Stromal cell of bone marrow (primary cell): ENCODE results near the gene OR10A3.
"Not testable (repeated sequence)": the region's sequence is repeated elsewhere in the genome, so short reads cannot be mapped to it uniquely, and the experiment has no call there.

Experiments used
- DNase-seq: peaks from one replicate; pipeline ENCODE4 v3.0.0-alpha.2; 2012; ENCODE audit warnings: low read depth

The OR10A3 gene, protein sequence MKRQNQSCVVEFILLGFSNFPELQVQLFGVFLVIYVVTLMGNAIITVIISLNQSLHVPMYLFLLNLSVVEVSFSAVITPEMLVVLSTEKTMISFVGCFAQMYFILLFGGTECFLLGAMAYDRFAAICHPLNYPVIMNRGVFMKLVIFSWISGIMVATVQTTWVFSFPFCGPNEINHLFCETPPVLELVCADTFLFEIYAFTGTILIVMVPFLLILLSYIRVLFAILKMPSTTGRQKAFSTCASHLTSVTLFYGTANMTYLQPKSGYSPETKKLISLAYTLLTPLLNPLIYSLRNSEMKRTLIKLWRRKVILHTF

DNA sequence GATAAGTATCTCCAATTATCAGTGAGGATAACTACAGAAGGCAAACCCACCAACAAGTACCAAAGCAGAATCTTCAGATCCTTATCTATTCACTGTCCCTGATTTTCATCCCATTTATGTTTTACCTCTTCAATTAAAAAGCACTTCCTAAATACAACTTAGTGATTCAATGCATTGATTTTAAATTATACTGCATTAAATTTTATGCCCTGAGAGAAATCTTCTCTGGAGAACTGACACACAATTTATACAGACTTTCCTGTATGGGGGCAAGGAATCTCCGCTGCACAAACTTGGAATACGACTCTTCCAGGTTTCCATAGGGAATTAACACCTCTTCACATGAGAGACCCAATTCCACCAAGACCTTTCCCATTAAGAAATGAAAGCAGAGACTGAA is at the start of gene OR10A3:
Gene OR10A3, minus strand, starts transcription at position 101 of the 400 bp plus-strand sequence. CDS start 2,188 bp downstream, outside the sequence.
- DNase-seq = no peak

DNA sequence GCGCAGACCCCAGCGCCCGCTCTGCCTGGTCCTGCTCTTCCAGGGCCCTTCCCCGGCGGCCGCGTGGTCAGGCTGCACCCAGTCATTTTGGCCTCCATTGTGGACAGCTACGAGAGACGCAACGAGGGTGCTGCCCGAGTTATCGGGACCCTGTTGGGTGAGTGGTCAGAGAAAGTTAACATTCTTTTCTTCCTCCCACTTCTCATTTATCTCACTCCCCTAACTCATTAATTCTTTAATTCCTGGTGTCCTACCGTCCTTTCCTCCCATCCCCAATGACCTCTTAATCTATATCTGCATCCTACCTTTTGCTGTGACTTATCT is 46.0 kb upstream of the OR10A3 start:
- DNase-seq = not testable (repeated sequence)

DNA sequence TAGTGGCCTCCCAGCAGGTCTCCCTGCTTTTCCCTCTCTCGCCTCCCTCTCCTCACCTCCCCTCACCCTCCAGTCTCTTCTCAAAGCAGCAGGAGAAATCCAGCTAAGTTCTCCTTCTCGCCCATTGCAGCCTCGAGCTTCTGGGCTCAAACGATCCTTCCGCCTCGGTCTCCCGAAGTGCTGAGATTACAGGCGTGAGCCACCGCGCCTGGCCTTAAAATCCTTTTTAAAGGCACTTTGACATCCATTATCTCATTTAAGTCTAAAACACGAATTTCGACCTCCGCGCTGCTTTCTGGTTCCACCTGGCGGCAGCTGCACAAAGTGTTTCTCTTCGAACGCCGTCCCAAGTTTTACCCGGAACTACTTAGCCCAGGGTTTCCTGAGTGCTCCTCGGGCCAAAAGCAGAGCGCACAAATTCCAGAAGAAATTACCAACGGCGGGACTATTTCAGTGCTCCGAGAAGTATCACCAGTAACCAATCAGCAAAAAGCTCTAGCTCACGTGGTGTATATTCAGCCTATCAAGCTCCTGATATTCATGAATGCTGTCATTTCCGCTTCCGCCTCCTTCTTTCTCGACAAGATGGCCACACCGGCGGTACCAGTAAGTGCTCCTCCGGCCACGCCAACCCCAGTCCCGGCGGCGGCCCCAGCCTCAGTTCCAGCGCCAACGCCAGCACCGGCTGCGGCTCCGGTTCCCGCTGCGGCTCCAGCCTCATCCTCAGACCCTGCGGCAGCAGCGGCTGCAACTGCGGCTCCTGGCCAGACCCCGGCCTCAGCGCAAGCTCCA is 45.5 kb upstream of the OR10A3 start, which contains the start of gene EIF3F:
Gene EIF3F, plus strand, starts transcription at position 570 of the 792 bp plus-strand sequence. Its CDS starts 16 bp downstream, at position 586.
- peak; percentile 99 for DNase-seq

DNA sequence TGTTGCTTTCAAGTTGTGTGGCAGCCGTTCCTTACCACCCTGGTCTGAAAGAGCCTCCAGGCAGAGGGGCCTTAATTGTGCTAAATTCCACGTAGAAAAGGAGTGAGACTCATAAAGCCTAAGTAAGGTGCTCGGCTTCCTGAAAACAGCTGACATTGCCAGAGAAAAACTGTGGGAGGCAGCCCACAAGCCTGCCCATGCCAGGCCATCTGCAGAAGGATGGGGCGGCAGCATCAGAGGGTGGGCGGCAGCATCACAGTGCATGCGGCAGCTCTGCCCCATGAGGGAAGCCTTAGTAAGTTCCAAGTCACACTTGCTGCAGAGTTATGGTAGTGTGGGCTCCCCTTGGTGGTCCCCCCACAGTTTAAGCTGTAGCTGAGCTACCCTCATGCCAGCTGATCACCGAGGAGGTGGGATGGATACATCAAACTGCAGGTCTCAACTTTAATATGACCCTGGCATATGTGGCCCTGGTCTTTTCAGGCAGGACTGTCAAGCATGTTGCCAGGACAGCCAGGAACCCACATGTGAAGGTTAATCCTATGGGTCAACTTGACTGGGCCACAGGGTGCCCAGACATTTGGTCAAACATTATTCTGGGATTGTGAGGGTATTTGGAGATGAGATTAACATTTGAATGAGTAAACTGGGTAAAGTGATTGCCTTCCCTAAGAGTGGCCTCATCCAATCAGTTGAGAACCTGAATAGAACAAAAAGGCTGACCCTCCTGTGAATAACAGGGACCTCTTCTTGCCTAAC is 42.5 kb upstream of the OR10A3 start:
- no peak for DNase-seq

DNA sequence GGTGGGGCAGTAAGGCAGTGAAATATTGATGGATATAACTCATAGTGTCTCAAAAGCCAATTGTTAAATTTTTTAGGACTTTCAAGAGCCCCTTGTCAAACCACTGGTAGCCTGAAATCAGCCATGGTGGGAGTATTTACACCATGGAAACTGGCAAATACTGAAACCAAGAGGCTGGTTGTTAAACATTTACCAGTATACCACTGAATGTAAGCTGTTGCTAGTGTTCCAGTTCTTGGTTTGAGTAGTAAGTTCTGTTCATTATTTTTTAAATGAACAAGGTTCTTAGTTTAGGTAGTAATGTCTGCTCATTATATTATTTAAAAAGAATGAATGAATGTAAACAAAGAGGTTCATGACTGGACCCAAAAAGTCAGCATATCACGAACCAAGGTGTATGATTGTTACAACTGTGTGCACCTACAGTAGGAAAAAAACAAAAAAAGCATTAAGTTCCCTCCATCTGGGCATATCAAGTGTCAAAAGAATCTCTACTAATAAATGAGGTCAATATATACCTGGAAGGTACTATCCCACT is 41.1 kb upstream of the OR10A3 start:
- DNase-seq = no peak

DNA sequence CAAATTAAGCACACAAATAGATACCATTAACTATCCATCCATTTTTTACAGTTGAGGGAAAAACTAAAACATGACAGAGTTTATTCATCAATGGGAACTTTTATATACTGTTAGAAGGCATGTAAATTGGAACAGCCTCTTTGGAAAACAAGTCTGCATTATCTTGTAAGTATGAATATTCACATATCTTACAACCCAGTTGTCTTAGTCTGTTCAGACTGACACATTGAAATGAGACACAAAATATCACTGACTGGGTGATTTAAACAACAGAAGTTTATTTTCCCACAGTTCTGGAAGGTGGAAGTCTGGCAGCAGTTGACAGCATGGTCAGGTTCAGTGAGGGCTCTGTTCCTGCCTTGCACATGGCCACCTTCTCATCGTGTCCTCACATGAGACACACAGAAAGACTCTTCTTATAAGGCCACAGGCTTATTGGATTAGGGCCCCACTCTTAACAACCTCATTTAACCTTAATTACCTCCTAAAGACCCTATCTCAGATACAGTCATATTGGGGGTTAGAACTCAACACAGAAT is 40.2 kb upstream of the OR10A3 start:
- no peak for DNase-seq

DNA sequence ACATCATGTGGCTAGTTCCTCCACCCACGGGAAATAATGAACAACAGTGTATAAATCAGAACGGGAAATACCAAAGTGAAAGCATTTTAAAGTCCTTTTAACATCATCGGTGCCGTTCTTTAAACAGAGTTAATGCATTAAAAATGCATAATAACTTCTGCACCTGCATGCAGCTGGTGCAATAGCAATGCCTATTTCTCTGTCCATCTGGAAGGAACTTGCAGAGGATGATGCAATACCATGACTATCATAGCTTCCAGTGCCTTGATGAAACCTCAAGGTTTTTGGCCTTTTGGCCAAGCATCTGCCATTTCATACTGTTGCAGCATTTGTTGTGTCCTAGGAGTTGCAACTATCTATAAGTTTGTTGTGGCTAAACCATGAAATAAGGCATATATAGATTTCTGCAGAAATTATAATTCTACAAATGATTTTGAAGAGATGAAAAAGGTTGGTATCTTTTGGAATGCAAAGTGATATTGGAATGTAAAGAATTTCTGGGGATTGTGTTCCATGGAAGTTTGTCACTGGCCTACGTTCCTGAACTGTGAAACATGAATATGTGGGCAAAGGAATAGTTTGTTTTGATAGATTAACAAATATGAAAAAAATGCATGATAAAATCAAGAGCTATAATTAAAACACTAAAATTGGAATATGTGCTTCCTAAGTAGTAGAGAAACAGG is 35.9 kb upstream of the OR10A3 start:
- peak; percentile 43 for DNase-seq

DNA sequence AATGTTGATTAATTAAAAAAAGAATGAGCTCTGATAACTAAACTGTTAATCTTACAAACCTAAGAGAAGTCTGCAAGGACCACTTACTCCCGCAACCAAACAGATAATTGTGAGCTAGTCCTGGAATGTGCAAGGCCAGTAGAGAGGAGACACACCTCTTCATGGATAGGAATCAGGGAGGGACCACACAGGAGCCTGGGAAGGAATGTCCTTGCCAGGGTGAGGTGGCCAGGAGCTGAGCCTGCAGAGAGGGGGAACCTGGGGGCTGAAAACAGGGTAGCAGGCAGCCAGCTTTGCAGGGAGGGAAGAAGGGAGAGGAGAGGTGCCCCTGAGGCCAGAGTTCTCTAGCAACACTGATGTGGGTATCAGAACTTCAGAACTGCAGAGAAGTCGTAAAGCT is 33.2 kb upstream of the OR10A3 start:
- DNase-seq = no peak

DNA sequence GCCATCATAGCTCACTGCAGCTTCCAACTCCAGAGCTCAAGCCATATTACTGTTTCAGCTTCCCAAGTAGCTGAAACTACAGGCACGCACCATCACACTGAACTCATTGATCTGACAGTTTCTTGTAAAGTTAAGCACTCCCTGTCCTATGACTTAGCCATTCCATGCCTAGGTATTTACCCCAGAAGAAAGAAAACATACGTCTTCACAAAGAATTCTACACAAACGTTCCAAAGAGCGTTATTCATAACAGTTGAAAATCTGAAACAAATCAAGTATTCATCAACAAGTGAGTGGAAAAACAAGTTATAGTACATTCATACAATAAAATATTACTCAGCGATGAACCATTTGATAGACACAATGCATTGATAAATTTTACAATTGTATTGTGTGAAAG is 31.5 kb upstream of the OR10A3 start:
- no peak for DNase-seq

DNA sequence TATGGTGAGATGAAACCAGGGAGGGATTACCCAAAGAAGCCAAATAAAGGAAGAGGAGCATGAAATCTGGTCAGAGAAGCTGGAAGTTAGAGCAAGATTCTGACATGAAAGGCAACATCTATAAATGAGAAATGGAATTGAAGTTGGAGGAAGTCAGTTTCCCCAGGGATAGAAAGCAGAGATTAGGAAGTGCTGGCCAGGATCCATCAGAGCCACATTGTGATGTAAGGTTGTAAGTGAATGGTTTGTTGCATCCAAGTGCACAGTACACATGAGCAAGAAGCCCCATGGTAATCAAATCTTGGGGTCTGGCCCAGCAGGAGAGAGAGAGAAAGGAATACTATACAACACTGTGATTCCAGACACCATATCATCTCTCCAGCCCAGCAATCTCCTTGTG is 30.3 kb upstream of the OR10A3 start:
- peak; percentile 8 for DNase-seq

DNA sequence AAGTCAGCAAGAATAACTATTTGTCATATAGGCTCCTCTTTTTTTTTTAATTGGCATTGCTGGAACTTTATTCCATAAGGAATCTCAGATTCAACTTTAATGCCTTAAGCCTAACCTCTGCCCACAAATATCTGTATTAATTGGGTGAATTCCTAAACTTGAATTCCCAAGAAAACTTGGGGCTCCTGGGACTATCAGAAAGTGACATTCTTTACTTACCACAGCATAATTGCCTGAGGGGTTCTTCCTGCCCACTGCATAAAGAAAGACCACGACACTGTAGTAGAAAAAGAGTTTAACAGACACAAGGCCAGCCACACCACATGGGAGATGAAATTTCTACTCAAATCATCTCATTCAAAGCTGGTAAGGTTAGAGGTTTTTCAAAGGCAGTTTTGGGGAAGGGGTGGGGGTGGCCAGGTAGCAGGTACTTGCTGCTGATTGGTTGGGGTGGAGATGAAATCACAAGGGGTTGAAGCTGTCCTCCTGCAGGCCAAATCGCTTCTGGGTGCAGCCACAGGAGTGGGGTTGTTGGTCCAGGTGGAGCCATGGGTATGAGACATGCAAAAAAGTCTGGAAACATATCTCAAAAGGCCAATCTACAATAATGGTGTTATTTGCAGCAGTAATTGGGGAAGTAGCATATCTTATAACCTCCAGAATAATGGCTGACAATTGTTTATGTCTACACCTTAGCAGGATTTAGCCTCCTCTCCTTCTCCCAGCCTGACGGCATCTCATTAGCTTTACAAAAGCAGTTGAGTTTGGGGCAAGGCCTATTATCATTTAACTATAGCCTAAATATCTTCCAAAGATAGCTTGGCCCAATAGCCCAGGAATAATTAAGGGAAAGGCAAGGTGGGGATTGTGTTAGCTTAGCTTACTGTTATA is 28.5 kb upstream of the OR10A3 start:
- no peak for DNase-seq

DNA sequence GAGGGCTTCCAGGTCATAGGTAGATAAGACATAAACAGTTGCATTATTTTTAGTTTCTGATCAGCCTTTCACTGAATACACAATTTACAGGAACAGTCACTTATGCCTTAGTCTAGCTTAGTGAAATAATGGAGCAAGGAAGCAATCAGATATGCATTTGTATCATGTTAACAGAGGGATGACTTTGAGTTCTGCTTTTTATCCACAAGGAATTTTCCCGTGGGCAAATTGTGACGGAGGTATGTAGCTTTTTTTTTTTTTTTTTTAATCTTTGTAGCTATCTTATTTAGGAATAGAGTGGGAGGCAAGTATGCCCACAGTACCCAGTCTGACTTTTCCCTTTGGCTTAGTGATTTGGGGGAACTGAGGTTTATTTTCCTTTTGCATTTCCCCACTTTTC is 27.2 kb upstream of the OR10A3 start:
- no peak for DNase-seq

DNA sequence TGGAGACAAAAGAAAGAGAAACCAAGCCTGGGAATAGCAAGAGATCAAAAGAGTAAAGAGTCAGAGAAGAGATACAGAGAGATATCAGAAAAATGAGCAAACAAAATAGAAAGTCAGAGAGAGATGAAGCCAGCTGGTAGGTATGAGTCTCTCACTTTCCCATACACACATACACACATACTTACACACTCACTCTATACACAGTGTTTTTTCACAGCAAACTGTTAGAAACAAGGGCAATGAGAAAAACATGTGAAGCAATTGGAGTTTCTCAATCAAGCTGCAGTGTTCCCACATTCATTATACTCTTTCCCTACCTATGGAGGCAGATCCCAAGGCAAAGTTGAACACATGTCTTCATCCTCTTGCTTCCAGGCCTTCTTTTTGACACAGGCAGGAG is 26.3 kb upstream of the OR10A3 start:
- DNase-seq = no peak

DNA sequence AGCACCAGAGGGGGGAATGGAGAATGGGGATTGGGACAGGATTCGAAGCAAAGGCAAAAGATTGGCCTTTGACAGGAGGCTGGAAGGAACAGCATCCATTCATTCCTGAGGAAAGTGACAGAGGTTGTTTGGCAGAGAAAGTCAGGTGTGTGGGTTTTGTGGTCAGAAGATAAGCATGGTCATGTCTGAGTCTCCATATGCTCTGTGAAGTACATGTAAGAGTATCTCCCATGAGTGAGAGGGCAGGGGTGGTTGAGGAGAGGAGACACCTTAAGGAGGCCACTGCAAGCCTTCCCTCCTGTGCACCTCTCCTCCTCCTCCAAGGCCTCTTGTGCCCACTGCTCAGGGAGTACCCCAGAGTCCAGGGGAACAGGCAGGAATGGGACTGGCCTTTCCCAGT is 25.6 kb upstream of the OR10A3 start:
- DNase-seq = no peak

DNA sequence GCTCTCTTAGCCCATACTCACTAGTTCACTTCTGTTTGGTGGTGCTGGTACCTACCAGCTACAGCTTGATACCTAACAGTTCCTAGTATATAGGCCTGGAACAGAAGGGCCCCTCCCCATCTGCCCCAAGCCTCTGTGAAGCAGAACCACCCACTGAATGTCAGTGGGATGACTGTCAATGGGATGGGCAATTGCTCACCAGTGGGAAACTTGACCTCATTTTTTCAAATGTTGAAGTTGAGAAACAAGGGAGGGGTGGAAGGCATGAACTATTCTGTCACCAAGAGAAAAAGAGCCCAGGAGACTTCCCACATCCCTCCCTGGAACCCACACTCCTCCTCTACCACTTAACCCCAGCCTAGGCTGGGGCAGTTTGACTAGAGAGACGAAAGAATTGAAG is 23.9 kb upstream of the OR10A3 start, which contains the start of gene NLRP10:
Gene NLRP10, minus strand, starts transcription at position 62 of the 400 bp plus-strand sequence. CDS start 1,952 bp downstream, outside the sequence.
- DNase-seq = peak; percentile 83

DNA sequence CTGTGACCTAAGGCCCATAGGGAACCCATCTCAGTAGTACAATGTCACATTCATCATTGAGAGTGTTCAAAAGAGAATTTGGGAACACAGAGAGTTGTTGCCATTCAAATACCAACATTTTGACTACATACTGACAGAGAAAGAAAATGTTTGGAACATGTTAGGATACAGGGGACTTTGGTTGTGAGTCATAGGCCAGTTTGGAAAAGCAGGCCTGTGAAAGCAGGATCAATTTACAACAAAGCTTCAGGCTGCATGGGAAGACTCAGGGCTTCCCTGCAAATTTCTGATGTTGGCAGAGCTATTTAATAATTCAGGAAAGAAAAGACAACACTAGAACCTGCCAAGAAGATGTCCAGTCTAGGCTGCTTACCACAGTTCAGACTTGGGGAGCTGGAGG is 23.4 kb upstream of the OR10A3 start:
- DNase-seq = peak; percentile 77

DNA sequence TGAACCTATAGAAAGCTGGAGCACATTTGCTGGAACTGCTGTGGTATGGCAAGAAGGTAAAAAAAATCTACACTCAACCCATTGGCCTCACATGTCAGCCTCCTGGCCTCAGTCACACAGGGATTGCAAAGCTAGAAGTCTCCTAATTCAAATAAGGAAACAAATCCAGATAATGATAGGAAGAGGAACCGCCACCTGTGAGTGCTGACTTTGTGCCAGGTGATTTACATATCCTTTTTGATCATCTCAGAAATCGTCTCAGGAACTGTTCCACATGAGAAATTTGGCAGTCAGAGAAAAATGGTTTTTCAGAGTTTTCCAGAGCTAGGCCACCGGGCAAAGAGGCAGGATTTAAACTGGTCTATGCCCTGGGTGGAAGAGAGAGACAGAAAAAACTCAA is 22.8 kb upstream of the OR10A3 start:
- DNase-seq = no peak

DNA sequence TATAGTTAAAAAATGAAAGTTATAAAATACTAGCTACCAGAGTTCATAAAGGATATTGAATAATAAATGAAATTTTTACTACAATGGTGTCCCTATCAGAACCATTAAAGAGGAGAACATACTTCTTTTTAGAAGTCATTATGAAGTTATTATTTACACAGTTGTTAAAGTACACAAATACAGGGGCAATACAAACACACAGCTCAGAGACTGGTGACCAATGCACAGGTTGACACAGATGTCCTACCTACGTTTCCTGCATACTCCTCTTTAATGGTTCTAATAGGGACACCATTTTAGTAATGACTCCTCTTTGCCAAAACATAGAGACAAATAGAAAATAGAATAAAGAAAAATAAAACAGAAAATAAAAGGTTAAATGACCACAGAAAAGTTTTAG is 13.7 kb upstream of the OR10A3 start:
- DNase-seq = no peak

DNA sequence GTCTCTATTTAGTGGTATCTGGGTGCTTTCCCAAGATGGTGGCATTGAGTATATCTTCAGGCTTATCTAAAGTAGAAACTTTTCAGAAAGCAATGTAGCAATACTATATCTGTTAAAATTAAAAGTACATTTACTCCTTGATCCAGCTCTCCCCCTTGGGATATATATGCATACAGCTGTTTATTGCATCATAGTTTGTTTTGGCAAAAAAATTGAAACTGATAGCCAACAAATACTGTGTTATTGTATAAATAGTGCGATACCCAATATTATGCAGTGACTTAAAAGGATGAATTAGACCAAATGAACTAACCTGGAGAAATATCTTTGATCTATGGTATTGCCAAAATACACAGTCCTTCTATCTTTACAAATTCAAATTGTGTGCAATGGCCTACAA is 8.4 kb upstream of the OR10A3 start:
- no peak for DNase-seq

DNA sequence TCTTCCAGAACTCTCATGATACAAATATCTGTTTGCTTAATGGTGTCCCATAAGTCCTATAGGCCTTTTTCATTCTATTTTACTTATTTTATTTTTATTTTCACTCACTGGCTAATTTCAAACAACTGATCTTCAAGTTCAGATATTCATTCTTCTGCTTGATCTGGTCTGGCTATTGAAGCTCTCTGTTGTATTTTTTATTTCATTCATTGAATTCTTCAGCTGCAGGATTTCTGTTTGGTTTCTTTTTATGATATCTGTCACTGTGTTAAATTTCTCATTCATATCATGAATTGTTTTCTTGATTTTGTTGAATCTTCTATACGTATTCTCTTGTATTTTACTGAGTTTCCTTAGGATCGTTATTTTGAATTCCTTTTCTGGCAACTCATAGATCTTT is 2.6 kb upstream of the OR10A3 start:
- no peak for DNase-seq
